ENCODE measurements around the gene PLXNA2.

The PLXNA2 gene

DNA sequence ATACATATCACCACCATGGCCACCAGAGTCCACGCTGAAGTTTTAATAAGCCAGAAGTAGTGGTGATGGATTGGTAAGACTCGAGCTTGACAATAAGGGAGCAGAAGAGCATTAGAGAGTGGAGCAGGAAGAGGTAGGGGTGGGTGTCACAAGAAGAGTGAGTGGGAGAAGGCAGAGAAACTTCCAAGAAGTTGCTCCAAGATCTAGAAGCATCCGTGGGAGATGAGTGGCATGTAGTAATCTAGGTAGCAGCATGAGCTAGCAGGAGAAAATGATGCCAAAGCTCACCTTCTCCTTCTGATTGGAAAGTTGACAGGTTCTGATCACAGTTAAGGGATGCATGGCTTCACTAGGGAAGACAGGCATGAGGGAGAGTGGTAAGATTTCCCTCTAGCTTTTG lies 49.2 kb downstream of the PLXNA2 start:
- H3K4me3 Mint-ChIP-seq, result no peak overlapping the region
- no peaks in the 10 kb centered on the region for H3K27me3 Mint-ChIP-seq (ENCODE audit: low read depth)
- H3K4me1 Mint-ChIP-seq, result peaks cover 13% of the 10 kb centered on the region
- no peak overlapping the region for H3K27ac Mint-ChIP-seq
- TF ChIP-seq, protein P1, sequence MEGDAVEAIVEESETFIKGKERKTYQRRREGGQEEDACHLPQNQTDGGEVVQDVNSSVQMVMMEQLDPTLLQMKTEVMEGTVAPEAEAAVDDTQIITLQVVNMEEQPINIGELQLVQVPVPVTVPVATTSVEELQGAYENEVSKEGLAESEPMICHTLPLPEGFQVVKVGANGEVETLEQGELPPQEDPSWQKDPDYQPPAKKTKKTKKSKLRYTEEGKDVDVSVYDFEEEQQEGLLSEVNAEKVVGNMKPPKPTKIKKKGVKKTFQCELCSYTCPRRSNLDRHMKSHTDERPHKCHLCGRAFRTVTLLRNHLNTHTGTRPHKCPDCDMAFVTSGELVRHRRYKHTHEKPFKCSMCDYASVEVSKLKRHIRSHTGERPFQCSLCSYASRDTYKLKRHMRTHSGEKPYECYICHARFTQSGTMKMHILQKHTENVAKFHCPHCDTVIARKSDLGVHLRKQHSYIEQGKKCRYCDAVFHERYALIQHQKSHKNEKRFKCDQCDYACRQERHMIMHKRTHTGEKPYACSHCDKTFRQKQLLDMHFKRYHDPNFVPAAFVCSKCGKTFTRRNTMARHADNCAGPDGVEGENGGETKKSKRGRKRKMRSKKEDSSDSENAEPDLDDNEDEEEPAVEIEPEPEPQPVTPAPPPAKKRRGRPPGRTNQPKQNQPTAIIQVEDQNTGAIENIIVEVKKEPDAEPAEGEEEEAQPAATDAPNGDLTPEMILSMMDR (IDR thresholded peaks at IDR 0.05; ENCODE audit: unreplicated experiment in 3 of 3), result no peak
- H3K36me3 Mint-ChIP-seq (ENCODE audit: low read depth), result peaks cover 31% of the 10 kb centered on the region
- H3K9me3 Mint-ChIP-seq, result no peaks in the 10 kb centered on the region

DNA sequence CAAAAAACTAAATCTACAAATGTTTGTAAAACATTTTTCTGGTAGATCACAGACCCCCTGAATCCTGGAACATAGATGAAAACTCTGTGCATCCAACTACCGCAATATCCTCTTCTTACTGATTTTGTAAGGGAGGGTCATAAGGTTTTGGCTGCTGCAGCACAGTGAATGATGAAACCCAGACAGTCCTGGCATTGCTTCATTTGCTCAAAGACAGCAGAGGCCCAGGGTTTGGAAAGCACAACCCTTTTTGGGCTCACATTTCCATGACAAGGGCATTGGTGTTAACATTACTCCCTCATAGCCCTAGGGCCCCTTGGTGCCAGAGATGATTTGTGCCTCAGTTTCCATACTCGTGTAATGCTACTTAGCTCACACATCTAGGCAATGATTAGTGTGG lies 51.2 kb downstream of the PLXNA2 start:
- Mint-ChIP-seq H3K27me3 (ENCODE audit: low read depth) (no peaks in the 10 kb centered on the region), H3K4me3 (no peak overlapping the region), H3K9me3 (no peaks in the 10 kb centered on the region), H3K4me1 (peaks cover 27% of the 10 kb centered on the region), H3K36me3 (ENCODE audit: low read depth) (peaks cover 34% of the 10 kb centered on the region), H3K27ac (peak overlapping the region in 1 of 3 experiments; percentile 49)
- TF ChIP-seq, protein P1 (IDR thresholded peaks at IDR 0.05; ENCODE audit: unreplicated experiment in 3 of 3), result no peak

DNA sequence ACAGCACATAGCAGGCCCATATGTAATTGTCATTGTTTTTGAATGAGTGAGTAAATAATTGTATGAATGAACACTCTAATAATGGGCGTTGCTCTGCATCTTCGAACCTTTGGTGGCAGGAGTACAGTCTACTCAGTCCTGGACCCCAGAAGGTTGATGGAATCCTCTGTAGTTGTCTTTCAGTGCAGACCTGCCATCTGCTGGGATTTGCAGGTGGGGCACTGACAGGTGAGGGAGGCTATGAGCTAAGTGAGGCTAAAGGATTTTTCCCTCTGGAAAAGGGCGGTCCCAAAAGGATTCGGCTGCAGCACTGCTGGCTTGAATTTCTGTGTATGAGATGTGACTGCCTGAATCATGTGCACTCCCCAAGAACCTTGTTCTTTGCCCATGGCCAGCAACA lies 53.4 kb downstream of the PLXNA2 start:
- Mint-ChIP-seq H3K36me3 (ENCODE audit: low read depth) (peaks cover 29% of the 10 kb centered on the region), H3K9me3 (no peaks in the 10 kb centered on the region), H3K4me1 (peaks cover 40% of the 10 kb centered on the region), H3K27me3 (ENCODE audit: low read depth) (no peaks in the 10 kb centered on the region), H3K4me3 (no peak overlapping the region), H3K27ac (peak overlapping the region in 1 of 3 experiments; percentile 78)
- TF ChIP-seq, protein P1 (IDR thresholded peaks at IDR 0.05; ENCODE audit: unreplicated experiment in 3 of 3), result no peak

DNA sequence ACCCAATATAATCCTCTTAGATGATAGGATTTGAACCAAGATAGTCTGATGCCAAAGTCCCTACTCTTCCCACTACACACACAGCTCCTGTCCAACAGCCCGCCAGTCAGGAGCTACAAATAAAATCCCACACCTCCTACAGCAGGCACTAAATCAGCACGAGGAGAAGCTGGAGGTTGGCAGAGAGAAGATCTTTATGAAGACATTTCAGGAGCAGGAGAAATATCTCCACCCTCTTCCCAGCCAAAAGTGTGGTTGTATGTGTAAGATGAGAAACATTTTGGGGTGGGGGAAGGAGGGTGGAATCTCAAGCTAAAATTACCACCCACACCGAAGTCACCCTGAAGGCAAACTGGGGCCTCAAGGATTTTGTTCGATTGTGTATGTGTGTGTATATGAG lies 54.5 kb downstream of the PLXNA2 start:
- Mint-ChIP-seq H3K4me1 (peaks cover 51% of the 10 kb centered on the region), H3K4me3 (no peak overlapping the region), H3K36me3 (ENCODE audit: low read depth) (peaks cover 27% of the 10 kb centered on the region), H3K9me3 (no peaks in the 10 kb centered on the region), H3K27ac (peak overlapping the region in 2 of 3 experiments; percentile 25 to 78), H3K27me3 (ENCODE audit: low read depth) (no peaks in the 10 kb centered on the region)
- TF ChIP-seq, protein P1 (IDR thresholded peaks at IDR 0.05; ENCODE audit: unreplicated experiment in 3 of 3), result no peak

DNA sequence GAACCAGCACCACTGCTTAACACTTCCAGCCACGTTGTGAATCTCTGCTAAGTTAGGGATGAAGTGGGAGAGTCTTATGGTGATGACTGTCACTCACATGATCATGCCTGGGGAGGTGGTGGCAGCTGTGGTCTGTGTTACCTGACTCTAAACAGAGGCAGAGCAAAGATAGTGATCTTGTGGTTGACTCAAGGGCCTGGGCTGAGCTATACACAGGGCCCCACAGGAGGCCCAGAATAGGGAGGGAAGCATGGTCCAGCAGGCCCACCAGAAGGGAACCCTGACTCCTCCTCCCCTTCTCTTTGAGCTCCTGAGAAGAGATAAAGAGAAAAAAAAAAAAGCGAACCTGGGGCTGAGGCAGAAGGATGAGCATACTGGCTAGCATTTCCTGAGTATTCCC lies 55.0 kb downstream of the PLXNA2 start:
- Mint-ChIP-seq H3K27me3 (ENCODE audit: low read depth) (no peaks in the 10 kb centered on the region), H3K27ac (peak overlapping the region in 1 of 3 experiments; percentile 78), H3K4me3 (no peak overlapping the region), H3K9me3 (no peaks in the 10 kb centered on the region), H3K4me1 (peaks cover 56% of the 10 kb centered on the region), H3K36me3 (ENCODE audit: low read depth) (peaks cover 23% of the 10 kb centered on the region)
- TF ChIP-seq, protein P1 (IDR thresholded peaks at IDR 0.05; ENCODE audit: unreplicated experiment in 3 of 3), result no peak

DNA sequence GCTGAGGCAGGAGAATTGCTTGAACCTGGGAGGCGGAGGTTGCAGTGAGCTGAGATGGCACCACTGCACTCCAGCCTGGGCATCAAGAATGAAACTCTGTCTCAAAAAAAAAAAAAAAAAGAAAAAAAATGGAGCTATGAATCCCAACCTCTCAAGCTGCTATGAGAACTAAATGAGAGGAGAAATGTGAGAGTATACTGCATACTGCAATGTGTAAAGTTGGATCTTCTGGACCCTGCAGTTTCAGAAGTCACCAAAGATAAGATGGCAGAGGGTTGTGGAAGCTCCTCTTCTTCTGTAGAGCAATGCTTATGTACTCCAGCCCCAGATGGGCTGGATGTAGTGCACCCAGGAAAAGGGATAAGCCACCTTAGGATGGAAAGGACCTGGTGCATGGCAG lies 55.6 kb downstream of the PLXNA2 start:
- H3K9me3 Mint-ChIP-seq, result no peaks in the 10 kb centered on the region
- peaks cover 23% of the 10 kb centered on the region for H3K36me3 Mint-ChIP-seq (ENCODE audit: low read depth)
- TF ChIP-seq, protein P1 (IDR thresholded peaks at IDR 0.05; ENCODE audit: unreplicated experiment in 3 of 3), result no peak
- peaks cover 61% of the 10 kb centered on the region for H3K4me1 Mint-ChIP-seq
- H3K27ac Mint-ChIP-seq, result peak overlapping the region in 1 of 3 experiments; percentile 78
- H3K27me3 Mint-ChIP-seq (ENCODE audit: low read depth), result no peaks in the 10 kb centered on the region
- H3K4me3 Mint-ChIP-seq, result no peak overlapping the region

Data from nephron (organoid).